K562 (cell line): ENCODE data around the gene CSTF1. TPM values are rescaled to one million over a fixed set of nuclear protein-coding genes. Genes with fewer than 3 reads are reported as not detected.

Experiments used
- DPF2 ChIP-seq: fragments of 450-650 bp; IDR thresholded peaks from 2 replicates; pipeline ENCODE4 v1.6.1; 2016
- EGR1 ChIP-seq: fragments of 450-650 bp; conservative IDR thresholded peaks from 2 replicates; pipeline ENCODE4 v1.6.1; 2017; ENCODE audit warnings: mild to moderate bottlenecking
- ELF4 ChIP-seq: fragments of 450-650 bp; formaldehyde crosslinking; IDR thresholded peaks from 2 replicates; pipeline ENCODE4 v1.4.0; 2022; ENCODE audit warnings: missing genetic modification characterization
- FUS ChIP-seq: fragments of 200-400 bp; formaldehyde crosslinking; optimal IDR thresholded peaks from 2 replicates; pipeline ENCODE3; 2017; ENCODE audit warnings: low read depth, low read length
- HIVEP1 ChIP-seq: fragments of 250-450 bp; sonication (Bioruptor Pico); IDR thresholded peaks from 2 replicates; pipeline ENCODE4 v1.4.0; 2020; ENCODE audit warnings: mild to moderate bottlenecking
- MYC ChIP-seq, 2 experiments: fragments of 250-450 bp in 1 of 2; sonication (Bioruptor Pico) in 1 of 2; IDR thresholded peaks; 2 replicates each; pipeline versions ENCODE4 v1.5.1 to v1.6.1; 2012 to 2021; ENCODE audit warnings: low read depth in 2 of 2, borderline replicate concordance in 1 of 2, improper control_type of control experiment in 1 of 2, low read length in 1 of 2, mild to moderate bottlenecking in 1 of 2, moderate library complexity in 1 of 2
- NONO ChIP-seq, 2 experiments: fragments of 200-400 bp in 1 of 2; fragments of 450-650 bp in 1 of 2; formaldehyde crosslinking in 1 of 2; IDR thresholded peaks; 2 replicates each; pipeline ENCODE4 v1.6.1; 2017; ENCODE audit warnings: low read depth in 2 of 2, mild to moderate bottlenecking in 2 of 2, moderate library complexity in 2 of 2, low read length in 1 of 2
- NRF1 ChIP-seq, 2 experiments: fragments of 450-650 bp; IDR thresholded peaks in 1 of 2; conservative IDR thresholded peaks in 1 of 2; 2 replicates each; pipeline ENCODE4 v1.6.1; 2014; ENCODE audit warnings: mild to moderate bottlenecking in 2 of 2
- PHB2 ChIP-seq: fragments of 450-650 bp; IDR thresholded peaks from 2 replicates; pipeline ENCODE4 v1.6.1; 2017; ENCODE audit warnings: low read depth
- RAD21 ChIP-seq, 2 experiments: fragments of 250-450 bp in 1 of 2; fragments of 450-650 bp in 1 of 2; sonication (Bioruptor Pico) in 1 of 2; formaldehyde crosslinking in 1 of 2; IDR thresholded peaks in 1 of 2; conservative IDR thresholded peaks in 1 of 2; 2 replicates each; pipeline versions ENCODE4 v1.4.0 to v1.8.0; 2020 to 2022; ENCODE audit warnings: mild to moderate bottlenecking in 2 of 2, moderate library complexity in 1 of 2
- SMAD3 ChIP-seq: fragments of 450-650 bp; formaldehyde crosslinking; conservative IDR thresholded peaks from 2 replicates; pipeline ENCODE4 v1.4.0; 2020; ENCODE audit warnings: mild to moderate bottlenecking
- SMARCC2 ChIP-seq: fragments of 450-650 bp; IDR thresholded peaks from 2 replicates; pipeline ENCODE4 v1.6.1; 2017; ENCODE audit warnings: antibody characterized with exemption, moderate library complexity, mild to moderate bottlenecking, low read depth
- STAT5A ChIP-seq: IDR thresholded peaks from 2 replicates; pipeline ENCODE4 v1.6.1; 2012; ENCODE audit warnings: low read length, inconsistent platforms, borderline replicate concordance
- polyA plus RNA-seq, 8 experiments: library from polyadenylated mRNA; depleted of rRNA in 4 of 8; stranded (reverse) in 5 of 8; unstranded in 3 of 8; fragments of >200 nt; fragmentation: Nextera tagmentation in 2 of 8; fragmentation: Illumina TruSeq in 1 of 8; extraction: Ambion mirVana in 2 of 8; extraction: Trizol in 1 of 8; gene quantifications; 2 replicates each; pipeline versions ENCODE4 v1.2.1 to v1.2.3, GENCODE V29; 2011 to 2014; ENCODE audit warnings: inconsistent platforms in 1 of 8, missing spikeins in 1 of 8
- total RNA-seq, 7 experiments: library from RNA; depleted of rRNA in 6 of 7; stranded (reverse); fragments of >200 nt in 6 of 7; fragmentation: Illumina TruSeq in 2 of 7; extraction: Trizol in 2 of 7; gene quantifications; 2 replicates each; pipeline versions ENCODE4 v1.2.1 to v1.2.3, GENCODE V29; 2011 to 2021; ENCODE audit warnings: low replicate concordance in 1 of 7
- TF ChIP-seq, protein P1 (sequence below): fragments of 450-650 bp; formaldehyde crosslinking; IDR thresholded peaks from 2 replicates; pipeline ENCODE4 v1.4.0; 2020; ENCODE audit warnings: mild to moderate bottlenecking, mixed read lengths
- TF ChIP-seq, protein P2 (sequence below): IDR thresholded peaks from 2 replicates; pipeline ENCODE4 v1.6.1; 2012; ENCODE audit warnings: low read depth, low read length, improper control_type of control experiment, borderline replicate concordance
- TF ChIP-seq, protein P3 (sequence below), 2 experiments: fragments of 200-800 bp in 1 of 2; sonication (Bioruptor generic) in 1 of 2; sonication (generic) in 1 of 2; formaldehyde crosslinking in 1 of 2; IDR thresholded peaks in 1 of 2; conservative IDR thresholded peaks in 1 of 2; 2 replicates each; pipeline versions ENCODE4 v1.5.0 to v1.6.1; 2016 to 2020; ENCODE audit warnings: missing compliant biosample characterization in 1 of 2, missing genetic modification characterization in 1 of 2, missing genetic modification reagents in 1 of 2
- TF ChIP-seq, protein P4 (sequence below): fragments of 450-650 bp; formaldehyde crosslinking; IDR thresholded peaks from 2 replicates; pipeline ENCODE4 v1.4.0; 2022; ENCODE audit warnings: missing genetic modification characterization
- TF ChIP-seq, protein P5 (sequence below): fragments of 450-650 bp; IDR thresholded peaks from 2 replicates; pipeline ENCODE4 v1.6.1; 2016; ENCODE audit warnings: mild to moderate bottlenecking

CSTF1 gene
- total and polyA plus RNA-seq, 9 of the 15 experiments (the other 6 are each of a cell fraction or from before 2014, with no cell fraction given), result 30.8 to 110 (median 53.4) TPM

DNA sequence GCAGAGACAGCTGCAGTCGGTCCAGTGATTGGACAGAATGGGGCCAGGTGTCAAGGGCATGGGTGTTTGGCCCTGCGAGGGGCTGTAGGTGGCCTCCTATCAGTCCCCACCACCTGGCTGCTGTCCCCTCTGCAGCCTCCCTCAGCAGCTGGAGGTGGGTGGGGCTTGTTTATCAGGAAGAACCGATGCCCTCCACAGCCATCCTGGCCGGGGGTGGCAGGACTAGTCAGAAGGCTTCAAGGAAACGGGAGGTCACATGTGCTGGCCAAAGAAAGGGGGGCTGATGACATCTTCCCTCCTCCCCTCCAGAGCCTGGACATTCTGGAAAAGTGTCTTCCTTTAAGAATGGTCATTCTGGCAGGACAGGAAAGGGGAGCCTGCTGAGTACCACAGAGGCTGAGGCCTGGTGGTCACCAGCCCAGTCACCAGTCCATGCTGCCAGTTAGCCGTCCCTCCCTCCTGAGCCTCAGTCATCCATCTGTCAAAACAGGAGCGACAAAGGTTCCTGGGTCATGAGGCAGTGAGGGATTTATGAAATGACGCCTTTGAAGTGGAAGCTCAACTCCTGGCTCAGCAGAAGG lies 29.5 kb upstream of the CSTF1 start (continued):
- TF ChIP-seq, protein P1, sequence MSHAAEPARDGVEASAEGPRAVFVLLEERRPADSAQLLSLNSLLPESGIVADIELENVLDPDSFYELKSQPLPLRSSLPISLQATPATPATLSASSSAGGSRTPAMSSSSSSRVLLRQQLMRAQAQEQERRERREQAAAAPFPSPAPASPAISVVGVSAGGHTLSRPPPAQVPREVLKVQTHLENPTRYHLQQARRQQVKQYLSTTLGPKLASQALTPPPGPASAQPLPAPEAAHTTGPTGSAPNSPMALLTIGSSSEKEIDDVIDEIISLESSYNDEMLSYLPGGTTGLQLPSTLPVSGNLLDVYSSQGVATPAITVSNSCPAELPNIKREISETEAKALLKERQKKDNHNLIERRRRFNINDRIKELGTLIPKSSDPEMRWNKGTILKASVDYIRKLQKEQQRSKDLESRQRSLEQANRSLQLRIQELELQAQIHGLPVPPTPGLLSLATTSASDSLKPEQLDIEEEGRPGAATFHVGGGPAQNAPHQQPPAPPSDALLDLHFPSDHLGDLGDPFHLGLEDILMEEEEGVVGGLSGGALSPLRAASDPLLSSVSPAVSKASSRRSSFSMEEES, result peak; percentile 40
- TF ChIP-seq PHB2 (peak; percentile 94), RAD21 (CRISPR knock-in tag; conservative IDR thresholded peaks at IDR 0.05 in 1 of 2, IDR thresholded peaks at IDR 0.05 in 1 of 2) (no peak), NONO (IDR thresholded peaks at IDR 0.05; ENCODE audit: low read depth in 2 of 2, low read length in 1 of 2) (peak in 1 of 2 experiments; percentile 90; a peak in 2 of 4 replicates), SMAD3 (0 out of 2 replicates have a peak, but pooled peaks have one; percentile 68), HIVEP1 (CRISPR knock-in tag) (peak; percentile 68; the same call in 1 of the 2 replicates), ELF4 (CRISPR knock-in tag) (peak; percentile 89), MYC (IDR thresholded peaks at IDR 0.05; ENCODE audit: low read depth, low read length) (peak; percentile 79), MYC (CRISPR knock-in tag; IDR thresholded peaks at IDR 0.05; ENCODE audit: borderline replicate concordance, low read depth) (no peak), NRF1 (conservative IDR thresholded peaks at IDR 0.05 in 1 of 2, IDR thresholded peaks at IDR 0.05 in 1 of 2) (0 out of 4 replicates have a peak, but pooled peaks of 1 of the 2 experiments have one; percentile 8), FUS (no peak), STAT5A (peak; percentile 92), SMARCC2 (peak; percentile 82; the same call in 1 of the 2 replicates), EGR1 (peak; percentile 97), DPF2 (peak; percentile 95)
- TF ChIP-seq, protein P2, sequence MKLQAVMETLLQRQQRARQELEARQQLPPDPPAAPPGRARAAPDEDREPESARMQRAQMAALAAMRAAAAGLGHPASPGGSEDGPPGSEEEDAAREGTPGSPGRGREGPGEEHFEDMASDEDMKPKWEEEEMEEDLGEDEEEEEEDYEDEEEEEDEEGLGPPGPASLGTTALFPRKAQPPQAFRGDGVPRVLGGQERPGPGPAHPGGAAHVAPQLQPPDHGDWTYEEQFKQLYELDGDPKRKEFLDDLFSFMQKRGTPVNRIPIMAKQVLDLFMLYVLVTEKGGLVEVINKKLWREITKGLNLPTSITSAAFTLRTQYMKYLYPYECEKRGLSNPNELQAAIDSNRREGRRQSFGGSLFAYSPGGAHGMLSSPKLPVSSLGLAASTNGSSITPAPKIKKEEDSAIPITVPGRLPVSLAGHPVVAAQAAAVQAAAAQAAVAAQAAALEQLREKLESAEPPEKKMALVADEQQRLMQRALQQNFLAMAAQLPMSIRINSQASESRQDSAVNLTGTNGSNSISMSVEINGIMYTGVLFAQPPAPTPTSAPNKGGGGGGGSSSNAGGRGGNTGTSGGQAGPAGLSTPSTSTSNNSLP, result no peak
- TF ChIP-seq, protein P3, sequence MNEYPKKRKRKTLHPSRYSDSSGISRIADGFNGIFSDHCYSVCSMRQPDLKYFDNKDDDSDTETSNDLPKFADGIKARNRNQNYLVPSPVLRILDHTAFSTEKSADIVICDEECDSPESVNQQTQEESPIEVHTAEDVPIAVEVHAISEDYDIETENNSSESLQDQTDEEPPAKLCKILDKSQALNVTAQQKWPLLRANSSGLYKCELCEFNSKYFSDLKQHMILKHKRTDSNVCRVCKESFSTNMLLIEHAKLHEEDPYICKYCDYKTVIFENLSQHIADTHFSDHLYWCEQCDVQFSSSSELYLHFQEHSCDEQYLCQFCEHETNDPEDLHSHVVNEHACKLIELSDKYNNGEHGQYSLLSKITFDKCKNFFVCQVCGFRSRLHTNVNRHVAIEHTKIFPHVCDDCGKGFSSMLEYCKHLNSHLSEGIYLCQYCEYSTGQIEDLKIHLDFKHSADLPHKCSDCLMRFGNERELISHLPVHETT (CRISPR knock-in tag; conservative IDR thresholded peaks at IDR 0.05 in 1 of 2, IDR thresholded peaks at IDR 0.05 in 1 of 2), result peak in 1 of 2 experiments; percentile 78; a peak in 2 of 4 replicates
- TF ChIP-seq, protein P4, sequence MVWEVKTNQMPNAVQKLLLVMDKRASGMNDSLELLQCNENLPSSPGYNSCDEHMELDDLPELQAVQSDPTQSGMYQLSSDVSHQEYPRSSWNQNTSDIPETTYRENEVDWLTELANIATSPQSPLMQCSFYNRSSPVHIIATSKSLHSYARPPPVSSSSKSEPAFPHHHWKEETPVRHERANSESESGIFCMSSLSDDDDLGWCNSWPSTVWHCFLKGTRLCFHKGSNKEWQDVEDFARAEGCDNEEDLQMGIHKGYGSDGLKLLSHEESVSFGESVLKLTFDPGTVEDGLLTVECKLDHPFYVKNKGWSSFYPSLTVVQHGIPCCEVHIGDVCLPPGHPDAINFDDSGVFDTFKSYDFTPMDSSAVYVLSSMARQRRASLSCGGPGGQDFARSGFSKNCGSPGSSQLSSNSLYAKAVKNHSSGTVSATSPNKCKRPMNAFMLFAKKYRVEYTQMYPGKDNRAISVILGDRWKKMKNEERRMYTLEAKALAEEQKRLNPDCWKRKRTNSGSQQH (CRISPR knock-in tag), result peak; percentile 61; the same call in 1 of the 2 replicates
- TF ChIP-seq, protein P5, sequence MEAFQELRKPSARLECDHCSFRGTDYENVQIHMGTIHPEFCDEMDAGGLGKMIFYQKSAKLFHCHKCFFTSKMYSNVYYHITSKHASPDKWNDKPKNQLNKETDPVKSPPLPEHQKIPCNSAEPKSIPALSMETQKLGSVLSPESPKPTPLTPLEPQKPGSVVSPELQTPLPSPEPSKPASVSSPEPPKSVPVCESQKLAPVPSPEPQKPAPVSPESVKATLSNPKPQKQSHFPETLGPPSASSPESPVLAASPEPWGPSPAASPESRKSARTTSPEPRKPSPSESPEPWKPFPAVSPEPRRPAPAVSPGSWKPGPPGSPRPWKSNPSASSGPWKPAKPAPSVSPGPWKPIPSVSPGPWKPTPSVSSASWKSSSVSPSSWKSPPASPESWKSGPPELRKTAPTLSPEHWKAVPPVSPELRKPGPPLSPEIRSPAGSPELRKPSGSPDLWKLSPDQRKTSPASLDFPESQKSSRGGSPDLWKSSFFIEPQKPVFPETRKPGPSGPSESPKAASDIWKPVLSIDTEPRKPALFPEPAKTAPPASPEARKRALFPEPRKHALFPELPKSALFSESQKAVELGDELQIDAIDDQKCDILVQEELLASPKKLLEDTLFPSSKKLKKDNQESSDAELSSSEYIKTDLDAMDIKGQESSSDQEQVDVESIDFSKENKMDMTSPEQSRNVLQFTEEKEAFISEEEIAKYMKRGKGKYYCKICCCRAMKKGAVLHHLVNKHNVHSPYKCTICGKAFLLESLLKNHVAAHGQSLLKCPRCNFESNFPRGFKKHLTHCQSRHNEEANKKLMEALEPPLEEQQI, result peak; percentile 86
